ENCODE results near the gene KIFC3.
"Not testable (repeated sequence)": the region's sequence is repeated elsewhere in the genome, so short reads cannot be mapped to it uniquely, and the experiment has no call there.

The KIFC3 gene

GRCh38 chr16:57815987-57816745 lies 13.9 kb upstream of the KIFC3 start:
- H3K27ac ChIP-seq (ENCODE audit: low read depth, low read length), result no peak overlapping the region
- no peaks in the 10 kb centered on the region for H4K20me1 ChIP-seq (ENCODE audit: control insufficient read depth, insufficient read depth, low read depth, low read length)
- no peaks in the 10 kb centered on the region for H3K79me2 ChIP-seq (ENCODE audit: control insufficient read depth, low read length)
- no peaks in the 10 kb centered on the region for H3K27me3 ChIP-seq (ENCODE audit: control insufficient read depth, low read length)
- H3K4me3 ChIP-seq (ENCODE audit: low read length), result no peak overlapping the region
- no peaks in the 10 kb centered on the region for H3K36me3 ChIP-seq (ENCODE audit: control insufficient read depth, low read length)
- H3K4me2 ChIP-seq (ENCODE audit: low read length), result no peak overlapping the region
- no peaks in the 10 kb centered on the region for H3K9me2 ChIP-seq (replicated peaks; ENCODE audit: control insufficient read depth, low read length)
- H3K4me1 ChIP-seq (ENCODE audit: control insufficient read depth, low read length), result no peaks in the 10 kb centered on the region
- TF ChIP-seq EZH2phosphoT487 (IDR thresholded peaks at IDR 0.05; ENCODE audit: borderline replicate concordance, low read length) (no peak), CTCF (IDR thresholded peaks at IDR 0.05; ENCODE audit: low read depth, low read length, poor library complexity, severe bottlenecking) (no peak)
- no peaks in the 10 kb centered on the region for H3K9me3 ChIP-seq (ENCODE audit: control insufficient read depth, insufficient read depth, low read length)
- H3F3A ChIP-seq (ENCODE audit: control insufficient read depth, insufficient read depth), result no peaks in the 10 kb centered on the region

- Histone ChIP-seq H3K4me2 (ENCODE audit: low read length) (no peak overlapping the region), H3K27me3 (ENCODE audit: control insufficient read depth, low read length) (no peaks in the 10 kb centered on the region; the same call in 1 of the 2 replicates), H3F3A (ENCODE audit: control insufficient read depth, insufficient read depth) (no peaks in the 10 kb centered on the region), H3K9me2 (replicated peaks; ENCODE audit: control insufficient read depth, low read length) (no peaks in the 10 kb centered on the region), H3K4me3 (ENCODE audit: low read length) (no peak overlapping the region), H3K4me1 (ENCODE audit: control insufficient read depth, low read length) (no peaks in the 10 kb centered on the region), H3K79me2 (ENCODE audit: control insufficient read depth, low read length) (no peaks in the 10 kb centered on the region), H4K20me1 (ENCODE audit: control insufficient read depth, insufficient read depth, low read depth, low read length) (no peaks in the 10 kb centered on the region), H3K9me3 (ENCODE audit: control insufficient read depth, insufficient read depth, low read length) (no peaks in the 10 kb centered on the region), H3K36me3 (ENCODE audit: control insufficient read depth, low read length) (no peaks in the 10 kb centered on the region), H3K27ac (ENCODE audit: low read depth, low read length) (no peak overlapping the region)
- TF ChIP-seq CTCF (IDR thresholded peaks at IDR 0.05; ENCODE audit: low read depth, low read length, poor library complexity, severe bottlenecking) (no peak), EZH2phosphoT487 (IDR thresholded peaks at IDR 0.05; ENCODE audit: borderline replicate concordance, low read length) (no peak)
Observed at GRCh38 chr16:57814896-57815295, 12.6 kb upstream of the KIFC3 start.

GRCh38 chr16:57813466-57813865 lies 11.2 kb upstream of the KIFC3 start:
- TF ChIP-seq CTCF (IDR thresholded peaks at IDR 0.05; ENCODE audit: low read depth, low read length, poor library complexity, severe bottlenecking) (no peak), EZH2phosphoT487 (IDR thresholded peaks at IDR 0.05; ENCODE audit: borderline replicate concordance, low read length) (no peak)
- H3K27ac ChIP-seq (ENCODE audit: low read depth, low read length), result no peak overlapping the region
- H4K20me1 ChIP-seq (ENCODE audit: control insufficient read depth, insufficient read depth, low read depth, low read length), result no peaks in the 10 kb centered on the region
- no peaks in the 10 kb centered on the region for H3K9me3 ChIP-seq (ENCODE audit: control insufficient read depth, insufficient read depth, low read length)
- peaks cover 2% of the 10 kb centered on the region for H3K4me1 ChIP-seq (ENCODE audit: control insufficient read depth, low read length)
- H3K79me2 ChIP-seq (ENCODE audit: control insufficient read depth, low read length), result no peaks in the 10 kb centered on the region
- H3K36me3 ChIP-seq (ENCODE audit: control insufficient read depth, low read length), result no peaks in the 10 kb centered on the region
- H3K27me3 ChIP-seq (ENCODE audit: control insufficient read depth, low read length), result peaks cover 4% of the 10 kb centered on the region; the same call in 1 of the 2 replicates
- no peaks in the 10 kb centered on the region for H3K9me2 ChIP-seq (replicated peaks; ENCODE audit: control insufficient read depth, low read length)
- no peaks in the 10 kb centered on the region for H3F3A ChIP-seq (ENCODE audit: control insufficient read depth, insufficient read depth)
- H3K4me3 ChIP-seq (ENCODE audit: low read length), result no peak overlapping the region
- no peak overlapping the region for H3K4me2 ChIP-seq (ENCODE audit: low read length)

- H4K20me1 ChIP-seq (ENCODE audit: control insufficient read depth, insufficient read depth, low read depth, low read length); H3K9me2 ChIP-seq (replicated peaks; ENCODE audit: control insufficient read depth, low read length); H3K4me3 ChIP-seq (ENCODE audit: low read length); H3K4me1 ChIP-seq (ENCODE audit: control insufficient read depth, low read length); H3F3A ChIP-seq (ENCODE audit: control insufficient read depth, insufficient read depth); H3K9me3 ChIP-seq (ENCODE audit: control insufficient read depth, insufficient read depth, low read length); H3K27ac ChIP-seq (ENCODE audit: low read depth, low read length); H3K79me2 ChIP-seq (ENCODE audit: control insufficient read depth, low read length); H3K36me3 ChIP-seq (ENCODE audit: control insufficient read depth, low read length); H3K4me2 ChIP-seq (ENCODE audit: low read length): not testable (repeated sequence)
- peaks cover 12% of the 10 kb centered on the region for H3K27me3 ChIP-seq (ENCODE audit: control insufficient read depth, low read length)
Observed at GRCh38 chr16:57811340-57811739, 9.0 kb upstream of the KIFC3 start.

Data from DOHH2 (cell line).